Esophagus squamous epithelium (tissue), 5 donors: Measurements from ENCODE around the gene LMBRD1. TPM values are rescaled to one million over a fixed set of nuclear protein-coding genes. Genes with fewer than 3 reads are reported as not detected.

Source experiments
- DNase-seq: peaks from one replicate; lab custom pipeline; 2025; lab: John Stamatoyannopoulos, UW
- H3K27ac ChIP-seq, 4 donors: fragments of 200-600 bp; sonication (generic); one replicate each; pipeline ENCODE4 v1.5.1; 2016 to 2019; ENCODE audit warnings: mild to moderate bottlenecking in 1 of 4
- H3K27me3 ChIP-seq, 4 donors: fragments of 200-600 bp; sonication (generic); 1 replicate in 3 of 4; 2 replicates in 1 of 4; pipeline versions ENCODE4 v1.5.1 to v1.6.0; 2017 to 2021; ENCODE audit warnings: antibody characterized with exemption in 1 of 4
- H3K36me3 ChIP-seq, 3 donors: fragments of 200-600 bp; sonication (generic); one replicate each; pipeline ENCODE4 v1.5.1; 2016 to 2019
- H3K4me1 ChIP-seq, 3 donors: fragments of 200-600 bp; sonication (generic); one replicate each; pipeline ENCODE4 v1.5.1; 2017 to 2019
- H3K4me3 ChIP-seq, 4 donors: fragments of 200-600 bp; sonication (generic); 1 replicate in 3 of 4; 2 replicates in 1 of 4; pipeline ENCODE4 v1.5.1; 2016 to 2019; ENCODE audit warnings: mild to moderate bottlenecking in 2 of 4, moderate library complexity in 1 of 4
- H3K9me3 ChIP-seq, 3 donors: fragments of 200-600 bp; sonication (generic); one replicate each; pipeline ENCODE4 v1.5.1; 2016 to 2019
- CTCF ChIP-seq, 6 experiments: fragments of 450-650 bp in 4 of 6; fragments of 200-600 bp in 2 of 6; sonication (generic) in 2 of 6; IDR thresholded peaks; one replicate each; pipeline ENCODE4 v1.5.1; 2016 to 2019; ENCODE audit warnings: antibody characterized with exemption in 6 of 6, mild to moderate bottlenecking in 4 of 6, moderate library complexity in 4 of 6
- POLR2A ChIP-seq, 4 donors: fragments of 450-650 bp; IDR thresholded peaks; one replicate each; pipeline ENCODE4 v1.6.1; 2017; ENCODE audit warnings: antibody characterized with exemption in 4 of 4, mild to moderate bottlenecking in 4 of 4, moderate library complexity in 3 of 4
- WGBS, 2 donors: methylation state at CpG; one replicate each; pipeline ENCODE4 v1.1.5; 2018; 5-methylcytosine and 5-hydroxymethylcytosine counted together
- intact Hi-C: fragments of 100-400 bp; cut with DNase I; formaldehyde crosslinking; loops from one replicate; pipeline ENCODE4 v1.15.0; 2022
- total RNA-seq, 4 donors: library from RNA; depleted of rRNA; stranded (reverse); fragments of >200 nt; gene quantifications; one replicate each; pipeline ENCODE4 v1.1.0, GENCODE V29; 2016
- donor health status: DM: yes; HTN: yes; CAD: no.

LMBRD1 gene
- total RNA-seq, 4 donors from 2014 or later: 23.0 to 50.6 (median 41.1) TPM

- Histone ChIP-seq H3K4me3 (no peak overlapping the region), H3K9me3 (no peaks in the 10 kb centered on the region), H3K27me3 (no peaks in the 10 kb centered on the region), H3K27ac (no peak overlapping the region), H3K36me3 (peaks cover 0 to 41% (median 8%) of the 10 kb centered on the region in 3 donors), H3K4me1 (no peaks in the 10 kb centered on the region)
- WGBS, 2 donors: 87 to 90% methylated on average over 4 of the region's 4 CpGs
- no peak for DNase-seq
- intact Hi-C loops: no loop called here
- TF ChIP-seq CTCF (IDR thresholded peaks at IDR 0.05): no peak
- no peak for TF ChIP-seq POLR2A (IDR thresholded peaks at IDR 0.05)
These were observed 90.9 kb downstream of the LMBRD1 start for GRCh38 chr6:69705954-69706353.

GRCh38 chr6:69704916-69705315, 91.9 kb downstream of the LMBRD1 start:
- TF ChIP-seq CTCF (IDR thresholded peaks at IDR 0.05) (no peak), POLR2A (IDR thresholded peaks at IDR 0.05) (no peak)
- Histone ChIP-seq H3K4me3 (no peak overlapping the region), H3K27me3 (no peaks in the 10 kb centered on the region), H3K4me1 (no peaks in the 10 kb centered on the region), H3K9me3 (no peaks in the 10 kb centered on the region), H3K27ac (no peak overlapping the region), H3K36me3 (peaks cover 0 to 52% (median 8%) of the 10 kb centered on the region in 3 donors)
- intact Hi-C loops: no loop called here
- 73 to 82% methylated on average over 1 of the region's 1 CpG for WGBS, 2 donors
- no peak for DNase-seq

GRCh38 chr6:69699655-69700054, 97.2 kb downstream of the LMBRD1 start:
- Histone ChIP-seq H3K36me3 (peaks cover 0 to 57% (median 0%) of the 10 kb centered on the region in 3 donors), H3K27ac (no peak overlapping the region), H3K4me3 (no peak overlapping the region), H3K9me3 (no peaks in the 10 kb centered on the region), H3K4me1 (no peaks in the 10 kb centered on the region), H3K27me3 (no peaks in the 10 kb centered on the region)
- TF ChIP-seq CTCF (IDR thresholded peaks at IDR 0.05) (no peak), POLR2A (IDR thresholded peaks at IDR 0.05) (no peak)
- intact Hi-C loops: no loop called here
- no peak for DNase-seq

- TF ChIP-seq POLR2A (IDR thresholded peaks at IDR 0.05) (no peak), CTCF (IDR thresholded peaks at IDR 0.05) (no peak)
- Histone ChIP-seq H3K4me3 (no peak overlapping the region), H3K27ac (no peak overlapping the region), H3K9me3 (no peaks in the 10 kb centered on the region), H3K4me1 (no peaks in the 10 kb centered on the region), H3K27me3 (no peaks in the 10 kb centered on the region), H3K36me3 (peaks cover 0 to 59% (median 0%) of the 10 kb centered on the region in 3 donors)
- intact Hi-C loops: no loop called here
- DNase-seq: no peak
- 70 to 77% methylated on average over 2 of the region's 2 CpGs for WGBS, 2 donors
These were observed 100.5 kb downstream of the LMBRD1 start for GRCh38 chr6:69696273-69696672.

GRCh38 chr6:69693762-69694161, 103.0 kb downstream of the LMBRD1 start:
- H3K9me3 ChIP-seq: no peaks in the 10 kb centered on the region
- intact Hi-C loops: no loop called here
- no peaks in the 10 kb centered on the region for H3K27me3 ChIP-seq
- DNase-seq: no peak
- H3K4me3 ChIP-seq: no peak overlapping the region
- H3K27ac ChIP-seq: no peak overlapping the region
- TF ChIP-seq CTCF (IDR thresholded peaks at IDR 0.05): no peak
- TF ChIP-seq POLR2A (IDR thresholded peaks at IDR 0.05): no peak
- no peaks in the 10 kb centered on the region for H3K4me1 ChIP-seq
- peaks cover 0 to 41% (median 0%) of the 10 kb centered on the region in 3 donors for H3K36me3 ChIP-seq
